Measurements from ENCODE around the gene F3. TPM values are rescaled to one million over a fixed set of nuclear protein-coding genes. Genes with fewer than 3 reads are reported as not detected.

Gene F3
- total RNA-seq, 3 donors from 2014 or later (not counting 1 experiment from before 2014, with no cell fraction given): 1.9 to 2.5 TPM; not detected in 1

- Histone ChIP-seq H3K4me1 (ENCODE audit: control insufficient read depth, insufficient read depth, low read length) (no peaks in the 10 kb centered on the region), H3K36me3 (ENCODE audit: control insufficient read depth, insufficient read depth, low read length) (no peaks in the 10 kb centered on the region), H3K27me3 (ENCODE audit: control insufficient read depth, insufficient read depth, low read length) (no peaks in the 10 kb centered on the region), H3K27ac (ENCODE audit: low read length) (no peak overlapping the region), H3K9me3 (ENCODE audit: control insufficient read depth, insufficient read depth, low read length) (no peaks in the 10 kb centered on the region), H3K4me3 (ENCODE audit: low read length) (no peak overlapping the region)
- ATAC-seq (no peak), DNase-seq (no peak)
- H3K36me3 Mint-ChIP-seq: no peaks in the 10 kb centered on the region
- peaks cover 2 to 11% of the 10 kb centered on the region in 2 donors for H3K27me3 Mint-ChIP-seq (ENCODE audit: low read depth in 2 of 2)
- no peak overlapping the region for H3K27ac Mint-ChIP-seq
- no peak for TF ChIP-seq CTCF (IDR thresholded peaks at IDR 0.05)
- no peaks in the 10 kb centered on the region for H3K4me1 Mint-ChIP-seq
- H3K9me3 Mint-ChIP-seq: no peaks in the 10 kb centered on the region
- H3K4me3 Mint-ChIP-seq: no peak overlapping the region
- intact Hi-C loops (cut with micrococcal nuclease): no loop called here
- WGBS (ENCODE audit: insufficient coverage): 95% methylated on average over 6 of the region's 7 CpGs
These were observed 15.2 kb downstream of the F3 start for GRCh38 chr1:94526152-94526980.

- ATAC-seq: no peak
- Histone ChIP-seq H3K4me1 (ENCODE audit: control insufficient read depth, insufficient read depth, low read length) (no peaks in the 10 kb centered on the region), H3K27me3 (ENCODE audit: control insufficient read depth, insufficient read depth, low read length) (no peaks in the 10 kb centered on the region), H3K9me3 (ENCODE audit: control insufficient read depth, insufficient read depth, low read length) (no peaks in the 10 kb centered on the region), H3K4me3 (ENCODE audit: low read length) (no peak overlapping the region), H3K36me3 (ENCODE audit: control insufficient read depth, insufficient read depth, low read length) (no peaks in the 10 kb centered on the region), H3K27ac (ENCODE audit: low read length) (no peak overlapping the region)
- 73% methylated on average over 5 of the region's 6 CpGs for WGBS (ENCODE audit: insufficient coverage)
- Mint-ChIP-seq H3K27me3 (ENCODE audit: low read depth in 2 of 2) (peaks cover 0 to 11% of the 10 kb centered on the region in 2 donors), H3K27ac (no peak overlapping the region), H3K36me3 (no peaks in the 10 kb centered on the region), H3K4me1 (no peaks in the 10 kb centered on the region), H3K4me3 (no peak overlapping the region), H3K9me3 (no peaks in the 10 kb centered on the region)
- no peak for DNase-seq
- no peak for TF ChIP-seq CTCF (IDR thresholded peaks at IDR 0.05)
- intact Hi-C loops (cut with micrococcal nuclease): no loop called here
These were observed 17.0 kb downstream of the F3 start for GRCh38 chr1:94524531-94524930.

GRCh38 chr1:94522304-94522703 lies 19.3 kb downstream of the F3 start:
- peaks cover 4% of the 10 kb centered on the region for H3K36me3 ChIP-seq (ENCODE audit: control insufficient read depth, insufficient read depth, low read length)
- no peaks in the 10 kb centered on the region for H3K9me3 Mint-ChIP-seq

More at GRCh38 chr1:94522304-94522703, 19.3 kb downstream of the F3 start:
- Mint-ChIP-seq H3K27ac (no peak overlapping the region), H3K4me3 (no peak overlapping the region), H3K27me3 (ENCODE audit: low read depth in 2 of 2) (peaks cover 0 to 11% of the 10 kb centered on the region in 2 donors), H3K36me3 (no peaks in the 10 kb centered on the region), H3K4me1 (no peaks in the 10 kb centered on the region)
- intact Hi-C loops (cut with micrococcal nuclease): loop anchor here (2.0 kb wide), 1 partner anchor 284 kb away; no protein-coding TSS in a partner anchor
- DNase-seq (no peak), ATAC-seq (no peak)
- Histone ChIP-seq H3K4me1 (ENCODE audit: control insufficient read depth, insufficient read depth, low read length) (no peaks in the 10 kb centered on the region), H3K4me3 (ENCODE audit: low read length) (no peak overlapping the region), H3K9me3 (ENCODE audit: control insufficient read depth, insufficient read depth, low read length) (no peaks in the 10 kb centered on the region), H3K27ac (ENCODE audit: low read length) (no peak overlapping the region), H3K27me3 (ENCODE audit: control insufficient read depth, insufficient read depth, low read length) (no peaks in the 10 kb centered on the region)
- WGBS (ENCODE audit: insufficient coverage): 34% methylated on average over 4 of the region's 4 CpGs
- peak; percentile 9 for TF ChIP-seq CTCF (IDR thresholded peaks at IDR 0.05)

All from natural killer cell (primary cell).